Endodermal cell (in vitro differentiated cells): ENCODE data around the gene MYBPC1. TPM values are rescaled to one million over a fixed set of nuclear protein-coding genes. Genes with fewer than 3 reads are reported as not detected.

Experiments
- DNase-seq: peaks from one replicate; pipeline ENCODE4 v3.0.0-alpha.2; 2017
- H3K27ac ChIP-seq: 2 replicates; pipeline ENCODE4 v1.5.1; 2013; ENCODE audit warnings: mild to moderate bottlenecking, low read depth, low read length, moderate library complexity
- H3K27me3 ChIP-seq: 2 replicates; pipeline ENCODE4 v1.6.1; 2013; ENCODE audit warnings: mild to moderate bottlenecking, low read length, moderate library complexity; ENCODE audit not compliant: insufficient read depth, control insufficient read depth, poor library complexity, severe bottlenecking
- H3K36me3 ChIP-seq: 2 replicates; pipeline ENCODE4 v1.7.0; 2013; ENCODE audit warnings: mild to moderate bottlenecking, low read length, moderate library complexity; ENCODE audit not compliant: control insufficient read depth, insufficient read depth
- H3K4me1 ChIP-seq: one replicate; pipeline ENCODE4 v1.7.0; 2013; ENCODE audit warnings: low read length; ENCODE audit not compliant: control insufficient read depth, insufficient read depth
- H3K4me3 ChIP-seq: 2 replicates; pipeline ENCODE4 v1.5.1; 2013; ENCODE audit warnings: mild to moderate bottlenecking, low read length, moderate library complexity
- H3K9ac ChIP-seq: 2 replicates; pipeline ENCODE4 v1.6.1; 2013; ENCODE audit warnings: mild to moderate bottlenecking, low read length, moderate library complexity; ENCODE audit not compliant: poor library complexity, severe bottlenecking; ENCODE audit errors: extremely low read depth
- H3K9me3 ChIP-seq: 2 replicates; pipeline ENCODE4 v1.6.1; 2013; ENCODE audit warnings: mild to moderate bottlenecking, low read length, moderate library complexity; ENCODE audit not compliant: control insufficient read depth
- H3K27ac Mint-ChIP-seq: 2 replicates; pipeline ENCODE4 v1.8.0; 2020; ENCODE audit warnings: mixed read lengths
- H3K27me3 Mint-ChIP-seq: 2 replicates; pipeline ENCODE4 v1.8.0; 2021; ENCODE audit warnings: mild to moderate bottlenecking, mixed read lengths; ENCODE audit not compliant: insufficient read depth
- H3K36me3 Mint-ChIP-seq: 2 replicates; pipeline ENCODE4 v1.8.0; 2020; ENCODE audit warnings: low read depth, mixed read lengths
- H3K4me1 Mint-ChIP-seq: 2 replicates; pipeline ENCODE4 v1.8.0; 2020; ENCODE audit warnings: mixed read lengths
- H3K4me3 Mint-ChIP-seq: 2 replicates; pipeline ENCODE4 v1.8.0; 2020; ENCODE audit warnings: mild to moderate bottlenecking, moderate library complexity, mixed read lengths
- H3K9me3 Mint-ChIP-seq: 2 replicates; pipeline ENCODE4 v1.8.0; 2020; ENCODE audit warnings: mild to moderate bottlenecking, mixed read lengths
- CTCF ChIP-seq: fragments of 200-600 bp; sonication (generic); conservative IDR thresholded peaks from 2 replicates; pipeline ENCODE4 v1.5.0; 2021; ENCODE audit warnings: antibody characterized with exemption, mild to moderate bottlenecking
- WGBS, 2 experiments: methylation state at CpG; one replicate each; pipeline versions ENCODE4 v1.1.5 to v1.1.7; 2013; ENCODE audit warnings: missing lambda C conversion rate in 2 of 2, mixed read lengths in 1 of 2; ENCODE audit not compliant: insufficient coverage in 1 of 2, insufficient read length in 1 of 2; 5-methylcytosine and 5-hydroxymethylcytosine counted together
- total RNA-seq, 2 donors: library from RNA; stranded (reverse); fragmentation: NEBNext Ultra II Directional in 1 of 2; extraction: Animal tissue kit (Norgen Biotek cat#: 25700) in 1 of 2; gene quantifications; 2 replicates in 1 of 2; 3 replicates in 1 of 2; pipeline ENCODE4 v1.2.1, GENCODE V29; 2021

MYBPC1 gene
- total RNA-seq, 2 donors from 2014 or later: not detected

GRCh38 chr12:101609198-101609597 lies 14.4 kb downstream of the MYBPC1 start:
- no peak overlapping the region for H3K4me3 Mint-ChIP-seq
- no peaks in the 10 kb centered on the region for H3K27me3 Mint-ChIP-seq
- Histone ChIP-seq H3K4me1 (no peaks in the 10 kb centered on the region), H3K9me3 (no peaks in the 10 kb centered on the region), H3K4me3 (no peak overlapping the region), H3K27me3 (no peaks in the 10 kb centered on the region), H3K36me3 (no peaks in the 10 kb centered on the region), H3K9ac (no peak overlapping the region), H3K27ac (no peak overlapping the region)
- whole genome bisulfite sequencing, 2 experiments: 89 to 100% methylated on average over 3 to 4 of the region's 4 CpGs
- H3K9me3 Mint-ChIP-seq: no peaks in the 10 kb centered on the region
- TF ChIP-seq CTCF: no peak
- no peaks in the 10 kb centered on the region for H3K4me1 Mint-ChIP-seq
- no peaks in the 10 kb centered on the region for H3K36me3 Mint-ChIP-seq
- no peak overlapping the region for H3K27ac Mint-ChIP-seq
- no peak for DNase-seq

GRCh38 chr12:101612160-101612916 lies 17.6 kb downstream of the MYBPC1 start:
- WGBS, 2 experiments: 96 to 98% methylated on average over 4 to 5 of the region's 7 CpGs
- no peaks in the 10 kb centered on the region for H3K9me3 Mint-ChIP-seq
- Histone ChIP-seq H3K27ac (no peak overlapping the region), H3K9ac (no peak overlapping the region), H3K4me3 (no peak overlapping the region), H3K4me1 (no peaks in the 10 kb centered on the region), H3K27me3 (no peaks in the 10 kb centered on the region), H3K9me3 (no peaks in the 10 kb centered on the region), H3K36me3 (no peaks in the 10 kb centered on the region)
- no peak overlapping the region for H3K4me3 Mint-ChIP-seq
- no peaks in the 10 kb centered on the region for H3K36me3 Mint-ChIP-seq
- no peak for DNase-seq
- H3K27ac Mint-ChIP-seq: no peak overlapping the region
- no peaks in the 10 kb centered on the region for H3K4me1 Mint-ChIP-seq
- no peaks in the 10 kb centered on the region for H3K27me3 Mint-ChIP-seq
- TF ChIP-seq CTCF: no peak

DNA sequence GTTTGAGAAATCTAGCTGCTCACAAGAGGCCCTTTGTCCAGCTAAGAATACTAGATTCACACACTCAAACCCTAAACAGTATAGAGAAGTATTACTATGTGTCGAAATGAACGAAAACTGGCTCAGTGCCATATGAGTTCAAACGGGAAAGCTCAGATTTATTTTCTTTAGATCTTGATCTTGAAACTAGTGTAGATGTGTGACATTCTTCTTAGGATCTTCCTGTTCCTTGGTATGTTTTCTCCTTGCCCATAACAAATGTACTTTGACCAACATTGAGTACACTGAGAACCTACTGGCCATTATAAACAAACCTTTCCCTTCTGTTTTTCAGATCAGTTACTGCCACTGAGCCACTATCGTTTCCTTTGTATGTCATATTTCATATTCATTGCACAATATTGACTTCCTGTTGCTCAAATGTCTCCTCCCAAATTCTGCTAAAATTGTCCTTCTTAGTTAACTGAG lies 21.3 kb downstream of the MYBPC1 start:
- H3K36me3 ChIP-seq: no peaks in the 10 kb centered on the region
- H3K4me1 ChIP-seq: no peaks in the 10 kb centered on the region
- no peaks in the 10 kb centered on the region for H3K4me1 Mint-ChIP-seq
- H3K4me3 ChIP-seq: no peak overlapping the region
- H3K4me3 Mint-ChIP-seq: no peak overlapping the region
- DNase-seq: no peak
- H3K36me3 Mint-ChIP-seq: no peaks in the 10 kb centered on the region
- H3K27me3 Mint-ChIP-seq: no peaks in the 10 kb centered on the region
- no peak overlapping the region for H3K27ac Mint-ChIP-seq
- no peaks in the 10 kb centered on the region for H3K9me3 Mint-ChIP-seq
- no peak overlapping the region for H3K9ac ChIP-seq
- no peak overlapping the region for H3K27ac ChIP-seq
- H3K27me3 ChIP-seq: no peaks in the 10 kb centered on the region
- no peaks in the 10 kb centered on the region for H3K9me3 ChIP-seq
- 94 to 100% methylated on average over 1 to 4 of the region's 4 CpGs for WGBS, 2 experiments
- TF ChIP-seq CTCF: no peak
